SIG-M5 (cell line): Measurements from ENCODE around the gene G6PC1.
"Not testable (repeated sequence)": the region's sequence is repeated elsewhere in the genome, so short reads cannot be mapped to it uniquely, and the experiment has no call there.

Experiments used
- DNase-seq: peaks from one replicate; lab custom pipeline; 2025; lab: John Stamatoyannopoulos, UW

Gene G6PC1

GRCh38 chr17:42873932-42874695 is 26.5 kb upstream of the G6PC1 start:
- DNase-seq: not testable (repeated sequence)

GRCh38 chr17:42877037-42877436 is 23.6 kb upstream of the G6PC1 start:
- DNase-seq: no peak

GRCh38 chr17:42878123-42878880 is 22.3 kb upstream of the G6PC1 start:
- DNase-seq: no peak

- no peak for DNase-seq
These were observed 21.5 kb upstream of the G6PC1 start for GRCh38 chr17:42878924-42879595.

GRCh38 chr17:42879596-42879985 is 21.0 kb upstream of the G6PC1 start:
- DNase-seq: no peak

- DNase-seq: no peak
These were observed 19.8 kb upstream of the G6PC1 start for GRCh38 chr17:42880776-42881310.

GRCh38 chr17:42881706-42882105 is 18.9 kb upstream of the G6PC1 start:
- not testable (repeated sequence) for DNase-seq

GRCh38 chr17:42882166-42882565 is 18.4 kb upstream of the G6PC1 start:
- no peak for DNase-seq

GRCh38 chr17:42883802-42884558 is 16.6 kb upstream of the G6PC1 start:
- no peak for DNase-seq

- not testable (repeated sequence) for DNase-seq
These were observed 14.8 kb upstream of the G6PC1 start for GRCh38 chr17:42885806-42886205.

- no peak for DNase-seq
These were observed 14.1 kb upstream of the G6PC1 start for GRCh38 chr17:42886283-42887176.

GRCh38 chr17:42889809-42890208 is 10.8 kb upstream of the G6PC1 start:
- no peak for DNase-seq

GRCh38 chr17:42891539-42892152 is 9.0 kb upstream of the G6PC1 start:
- no peak for DNase-seq

GRCh38 chr17:42893359-42893758 is 7.2 kb upstream of the G6PC1 start:
- DNase-seq: no peak

GRCh38 chr17:42894283-42895184 is 6.1 kb upstream of the G6PC1 start:
- no peak for DNase-seq

GRCh38 chr17:42895185-42895555 is 5.4 kb upstream of the G6PC1 start:
- no peak for DNase-seq

GRCh38 chr17:42898147-42898811 is 2.3 kb upstream of the G6PC1 start:
- DNase-seq: no peak

- DNase-seq: not testable (repeated sequence)
These were observed 618 bp upstream of the G6PC1 start for GRCh38 chr17:42899981-42900380.
